Head of caudate nucleus (tissue), 42 donors: ENCODE measurements around the gene DOK3.

Experiments
- DNase-seq, 42 donors: peaks; one replicate each; pipeline versions ENCODE4 v3.0.0 to v3.0.0-alpha.2; 2020 to 2021; ENCODE audit warnings: mixed read lengths in 7 of 42
- intact Hi-C: fragments of 100-400 bp; cut with DNase I; formaldehyde crosslinking; loops from one replicate; pipeline ENCODE4 v1.15.0; 2022

The DOK3 gene

GRCh38 chr5:177503351-177504085 lies 6.1 kb downstream of the DOK3 start:
- intact Hi-C loops = loop anchor here (5.0 kb wide), 1 partner anchor 111 kb away; no protein-coding TSS in a partner anchor
- no peak for DNase-seq

- no peak for DNase-seq
- intact Hi-C loops = loop anchor here (5.0 kb wide), 1 partner anchor 111 kb away; no protein-coding TSS in a partner anchor
Observed at GRCh38 chr5:177502886-177503285, 6.7 kb downstream of the DOK3 start.

GRCh38 chr5:177501874-177502678 lies 7.5 kb downstream of the DOK3 start:
- intact Hi-C loops = loop anchor here (5.0 kb wide), 1 partner anchor 110 kb away; no protein-coding TSS in a partner anchor
- DNase-seq = peak in 2 of 42 donors; percentile 57 to 69

- intact Hi-C loops = loop anchor here (5.0 kb wide), 1 partner anchor 109 kb away; no protein-coding TSS in a partner anchor
Observed at GRCh38 chr5:177500685-177501522, 8.7 kb downstream of the DOK3 start.

GRCh38 chr5:177499842-177500241 lies 9.8 kb downstream of the DOK3 start:
- intact Hi-C loops = loop anchor here (5.0 kb wide), 2 partner anchors 43 to 108 kb away; no protein-coding TSS in a partner anchor
- DNase-seq = no peak

More at GRCh38 chr5:177500685-177501522, 8.7 kb downstream of the DOK3 start:
- peak; percentile 86 to 96 (median 92) for DNase-seq

GRCh38 chr5:177498013-177498787 lies 11.4 kb downstream of the DOK3 start:
- intact Hi-C loops = loop anchor here (5.0 kb wide), 1 partner anchor 41 kb away; no protein-coding TSS in a partner anchor
- no peak for DNase-seq

GRCh38 chr5:177497292-177498012 lies 12.2 kb downstream of the DOK3 start, which contains the start of gene PDLIM7:
Gene PDLIM7 (minus strand): TSS chr5:177497604. CDS start chr5:177496512, 1,092 bp downstream.
- DNase-seq = peak; percentile 76 to 97 (median 90)

GRCh38 chr5:177496727-177497291 lies 12.8 kb downstream of the DOK3 start:
- no peak for DNase-seq
- intact Hi-C loops = loop anchor here (5.0 kb wide), 1 partner anchor 40 kb away; no protein-coding TSS in a partner anchor

More at GRCh38 chr5:177497292-177498012, 12.2 kb downstream of the DOK3 start, which contains the start of gene PDLIM7:
- intact Hi-C loops = loop anchor here (5.0 kb wide), 1 partner anchor 40 kb away; no protein-coding TSS in a partner anchor

- no peak for DNase-seq
- intact Hi-C loops = loop anchor here (5.0 kb wide), 1 partner anchor 39 kb away; no protein-coding TSS in a partner anchor
Observed at GRCh38 chr5:177496070-177496726, 13.4 kb downstream of the DOK3 start.

- no peak for DNase-seq
- intact Hi-C loops = loop anchor here (5.0 kb wide), 1 partner anchor 38 kb away; no protein-coding TSS in a partner anchor
Observed at GRCh38 chr5:177495243-177496060, 14.2 kb downstream of the DOK3 start.

- DNase-seq = peak in 1 of 42 donors; percentile 56
Observed at GRCh38 chr5:177494346-177495195, 15.1 kb downstream of the DOK3 start.

GRCh38 chr5:177493795-177494345 lies 15.8 kb downstream of the DOK3 start:
- intact Hi-C loops = no loop called here
- no peak for DNase-seq

More at GRCh38 chr5:177494346-177495195, 15.1 kb downstream of the DOK3 start:
- intact Hi-C loops = loop anchor here (5.0 kb wide), 1 partner anchor 37 kb away; no protein-coding TSS in a partner anchor

GRCh38 chr5:177492841-177493240 lies 16.8 kb downstream of the DOK3 start:
- DNase-seq = no peak
- intact Hi-C loops = no loop called here
